ENCODE results near the gene EGLN1. TPM values are rescaled to one million over a fixed set of nuclear protein-coding genes. Genes with fewer than 3 reads are reported as not detected.

Gene EGLN1
- total and polyA plus RNA-seq, 2 of the 8 experiments (the other 6 are each of a cell fraction or from before 2014, with no cell fraction given), result 4.0 to 6.4 TPM

GRCh38 chr1:231407547-231408396 lies 14.3 kb downstream of the EGLN1 start:
- H3K36me3 ChIP-seq (ENCODE audit: control insufficient read depth in 2 of 4, insufficient read depth in 4 of 4, low read length in 3 of 4), result no peaks in the 10 kb centered on the region
- H3K18ac ChIP-seq (ENCODE audit: extremely low read depth, low read length), result no peak overlapping the region
- POLR2A ChIA-PET (ENCODE audit: partially characterized antibody), result no interaction called here
- no peak overlapping the region for H2BK120ac ChIP-seq (replicated peaks; ENCODE audit: low read depth, low read length)
- no peak overlapping the region for H2BK12ac ChIP-seq (ENCODE audit: low read depth, low read length)
- H3K27me3 ChIP-seq (replicated peaks in 1 of 4; ENCODE audit: control insufficient read depth in 3 of 4, extremely low read depth in 1 of 4, insufficient read depth in 3 of 4, low read length in 3 of 4), result no peaks in the 10 kb centered on the region
- WGBS, 2 experiments (ENCODE audit: extremely low coverage in 1 of 2, insufficient coverage in 1 of 2, insufficient read length in 1 of 2, insufficient replicate concordance in 2 of 2, low coverage in 1 of 2, low lambda C conversion rate in 2 of 2, missing lambda C conversion rate in 1 of 2), result 63% methylated on average over 6 of the region's 6 CpGs; no CpG with 5 or more reads in 1 of the 2 experiments
- DNase-seq (ENCODE audit: low read depth in 1 of 2, low spot score in 2 of 2) (no peak), FAIRE-seq (no peak)
- no peaks in the 10 kb centered on the region for H3K79me2 ChIP-seq (ENCODE audit: control insufficient read depth in 1 of 2, insufficient read depth in 2 of 2, low read length in 2 of 2)
- TF ChIP-seq GABPA (IDR thresholded peaks at IDR 0.05; ENCODE audit: borderline replicate concordance, insufficient read depth, low read length) (no peak), KDM4A (IDR thresholded peaks at IDR 0.05; ENCODE audit: low read depth, low read length, severe bottlenecking) (no peak), TAF7 (optimal IDR thresholded peaks at IDR 0.05; ENCODE audit: borderline replicate concordance, low read depth, low read length) (no peak), ZNF274 (IDR thresholded peaks at IDR 0.05; ENCODE audit: borderline replicate concordance, extremely low read depth, low read length) (no peak), SIX5 (IDR thresholded peaks at IDR 0.05; ENCODE audit: low read depth, low read length) (no peak), NRF1 (IDR thresholded peaks at IDR 0.05; ENCODE audit: low read depth, low read length) (no peak), RXRA (IDR thresholded peaks at IDR 0.05; ENCODE audit: insufficient read depth, low read depth, low read length) (no peak), ATF2 (IDR thresholded peaks at IDR 0.05; ENCODE audit: low read length) (no peak)
- H3K56ac ChIP-seq (replicated peaks; ENCODE audit: insufficient read length, low read depth, low read length), result no peak overlapping the region
- no peak overlapping the region for H3K4ac ChIP-seq (replicated peaks; ENCODE audit: insufficient read length, low read depth, low read length)
- H4K8ac ChIP-seq (ENCODE audit: extremely low read depth, insufficient read depth, low read length), result no peak overlapping the region
- H3K4me3 ChIP-seq (ENCODE audit: extremely low read depth in 1 of 4, insufficient read depth in 2 of 4, low read depth in 3 of 4, low read length in 4 of 4), result no peak overlapping the region
- no peak overlapping the region for H2AFZ ChIP-seq (ENCODE audit: low read length)
- no peak overlapping the region for H2BK5ac ChIP-seq (ENCODE audit: low read depth, low read length)
- peaks cover 0 to 2% of the 10 kb centered on the region in 2 experiments for H4K20me1 ChIP-seq (replicated peaks in 1 of 2; ENCODE audit: control insufficient read depth in 1 of 2, insufficient read depth in 2 of 2, low read length in 2 of 2)
- H3K4me1 ChIP-seq (replicated peaks in 1 of 4; ENCODE audit: control insufficient read depth in 3 of 4, insufficient read depth in 4 of 4, low read length in 3 of 4), result no peaks in the 10 kb centered on the region
- H3K14ac ChIP-seq (ENCODE audit: insufficient read length), result no peak overlapping the region
- H4K5ac ChIP-seq (ENCODE audit: insufficient read length, low read depth, low read length), result no peak overlapping the region
- H3K23me2 ChIP-seq (ENCODE audit: low read depth, low read length), result no peaks in the 10 kb centered on the region
- H4K91ac ChIP-seq (replicated peaks; ENCODE audit: insufficient read length, low read length), result no peak overlapping the region
- H2BK20ac ChIP-seq (ENCODE audit: low read length), result no peak overlapping the region
- no peaks in the 10 kb centered on the region for H3K9me3 ChIP-seq (ENCODE audit: insufficient read depth in 2 of 2, low read depth in 1 of 2, low read length in 1 of 2)
- H3K27ac ChIP-seq (ENCODE audit: low read depth, low read length), result no peak overlapping the region
- H3K23ac ChIP-seq (ENCODE audit: insufficient read length), result no peak overlapping the region
- no peak overlapping the region for H3K9ac ChIP-seq (replicated peaks in 1 of 4; ENCODE audit: extremely low read depth in 1 of 4, low read depth in 3 of 4, low read length in 3 of 4)
- H2BK15ac ChIP-seq (ENCODE audit: low read length), result no peak overlapping the region
- CTCF ChIA-PET (ENCODE audit: partially characterized antibody), result interaction anchor here (0.6 to 0.9 kb wide), 2 partner anchors 51 to 153 kb away, joined by 3 read pairs; no protein-coding TSS in a partner anchor
- no peaks in the 10 kb centered on the region for H3K79me1 ChIP-seq (ENCODE audit: low read depth, low read length)
- H3K4me2 ChIP-seq (ENCODE audit: insufficient read depth in 1 of 2, low read depth in 2 of 2, low read length in 2 of 2), result no peak overlapping the region
- H2AK5ac ChIP-seq (ENCODE audit: low read depth, low read length), result no peak overlapping the region

Data from H1 (cell line).